Measurements from ENCODE around the gene MED14. TPM values are rescaled to one million over a fixed set of nuclear protein-coding genes. Genes with fewer than 3 reads are reported as not detected.

MED14 gene
- total and polyA plus RNA-seq, 2 donors (not counting 1 experiment from before 2014, with no cell fraction given), result 26.4 to 63.5 TPM

DNA sequence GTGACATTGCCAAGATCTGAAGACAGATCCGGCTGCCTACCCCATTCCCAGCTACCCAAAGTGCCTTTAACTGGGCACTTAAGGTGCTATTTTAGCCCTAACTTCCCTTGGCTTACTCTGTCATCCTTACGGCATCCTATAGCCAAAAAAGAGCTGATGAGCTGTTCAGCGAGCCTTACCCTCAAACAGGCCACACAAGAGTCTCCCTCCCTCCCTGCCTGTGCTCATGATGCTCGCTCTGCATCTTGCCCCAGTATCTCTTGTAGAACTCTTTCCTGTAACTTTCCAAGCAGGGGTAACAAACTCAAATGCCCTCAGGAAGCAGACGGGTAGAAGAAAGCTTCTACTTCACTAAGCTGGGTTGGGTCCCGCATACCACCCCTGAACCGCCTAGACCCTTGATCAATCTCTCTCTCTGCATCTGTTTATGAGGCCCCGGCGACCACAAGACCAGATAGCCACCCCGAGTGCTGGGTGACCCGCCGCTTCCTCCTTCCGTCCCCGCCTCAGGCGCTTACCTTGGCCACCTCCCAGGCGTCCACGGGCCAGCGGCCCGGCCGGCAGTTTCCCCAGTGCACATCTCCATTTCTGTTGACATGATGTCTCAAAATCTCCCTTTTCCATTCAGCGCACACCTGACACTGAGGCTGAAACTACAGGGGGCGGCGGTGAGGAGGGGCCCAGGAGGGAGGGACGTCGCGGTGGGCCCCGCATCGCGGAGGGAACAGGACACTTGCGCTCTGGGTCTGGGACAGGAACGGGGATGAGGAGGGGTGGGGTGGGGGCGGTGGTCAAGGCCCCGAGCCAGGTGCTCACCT, 88.6 kb downstream of the MED14 start:
- H3K4me3 ChIP-seq (ENCODE audit: control extremely low read depth in 1 of 5, extremely low read depth in 1 of 5, insufficient read depth in 1 of 5, low read depth in 2 of 5, low read length in 4 of 5), result peak overlapping the region; percentile 56 to 87 (median 76)
- peaks cover 39% of the 10 kb centered on the region for H4K20me1 ChIP-seq (ENCODE audit: control insufficient read depth, insufficient read depth, low read length, poor library complexity, severe bottlenecking)
- Mint-ChIP-seq H3K27ac (peak overlapping the region; percentile 92), H3K27me3 (no peaks in the 10 kb centered on the region), H3K4me1 (peaks cover 41% of the 10 kb centered on the region), H3K9me3 (ENCODE audit: insufficient read depth) (no peaks in the 10 kb centered on the region), H3K4me3 (peak overlapping the region; percentile 94)
- H3K4me2 ChIP-seq (replicated peaks; ENCODE audit: low read depth, low read length, poor library complexity, severe bottlenecking), result peak overlapping the region; percentile 73
- peak overlapping the region; percentile 90 for H3K9ac ChIP-seq (ENCODE audit: low read length)
- H3K79me2 ChIP-seq (ENCODE audit: control insufficient read depth, insufficient read depth, low read length), result peaks cover 53% of the 10 kb centered on the region
- no peaks in the 10 kb centered on the region for H3K9me3 ChIP-seq (ENCODE audit: control extremely low read depth in 1 of 3, control insufficient read depth in 2 of 3, insufficient read depth in 1 of 3, low read length in 2 of 3)
- TF ChIP-seq, protein P1, sequence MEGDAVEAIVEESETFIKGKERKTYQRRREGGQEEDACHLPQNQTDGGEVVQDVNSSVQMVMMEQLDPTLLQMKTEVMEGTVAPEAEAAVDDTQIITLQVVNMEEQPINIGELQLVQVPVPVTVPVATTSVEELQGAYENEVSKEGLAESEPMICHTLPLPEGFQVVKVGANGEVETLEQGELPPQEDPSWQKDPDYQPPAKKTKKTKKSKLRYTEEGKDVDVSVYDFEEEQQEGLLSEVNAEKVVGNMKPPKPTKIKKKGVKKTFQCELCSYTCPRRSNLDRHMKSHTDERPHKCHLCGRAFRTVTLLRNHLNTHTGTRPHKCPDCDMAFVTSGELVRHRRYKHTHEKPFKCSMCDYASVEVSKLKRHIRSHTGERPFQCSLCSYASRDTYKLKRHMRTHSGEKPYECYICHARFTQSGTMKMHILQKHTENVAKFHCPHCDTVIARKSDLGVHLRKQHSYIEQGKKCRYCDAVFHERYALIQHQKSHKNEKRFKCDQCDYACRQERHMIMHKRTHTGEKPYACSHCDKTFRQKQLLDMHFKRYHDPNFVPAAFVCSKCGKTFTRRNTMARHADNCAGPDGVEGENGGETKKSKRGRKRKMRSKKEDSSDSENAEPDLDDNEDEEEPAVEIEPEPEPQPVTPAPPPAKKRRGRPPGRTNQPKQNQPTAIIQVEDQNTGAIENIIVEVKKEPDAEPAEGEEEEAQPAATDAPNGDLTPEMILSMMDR (IDR thresholded peaks at IDR 0.05), result no peak
- no peak for TF ChIP-seq EZH2 (IDR thresholded peaks at IDR 0.05; ENCODE audit: borderline replicate concordance, insufficient read depth, low read depth, low read length, poor library complexity, severe bottlenecking)
- POLR2A ChIA-PET, result no interaction called here
- 0% methylated on average over 15 of the region's 33 CpGs for WGBS (ENCODE audit: insufficient coverage)
- intact Hi-C loops (cut with micrococcal nuclease), result loop anchor here (1.0 to 10.0 kb wide), 4 partner anchors 66 to 1278 kb away; partner anchors contain the start of genes ATP6AP2, CASK, DDX3X and MED14
- H3K27me3 ChIP-seq (replicated peaks in 1 of 4; ENCODE audit: control extremely low read depth in 1 of 4, control insufficient read depth in 3 of 4, insufficient read depth in 4 of 4, low read length in 3 of 4), result no peaks in the 10 kb centered on the region
- ATAC-seq (ENCODE audit: low read depth), result peak; percentile 25
- peaks cover 43 to 45% of the 10 kb centered on the region in 2 donors for H3K4me1 ChIP-seq (ENCODE audit: control insufficient read depth in 2 of 2, insufficient read depth in 2 of 2, low read length in 2 of 2)
- CTCF ChIA-PET, result interaction anchor here (1.0 to 2.8 kb wide), 3 partner anchors 103 to 473 kb away, joined by 4 to 8 read pairs (median 4); no protein-coding TSS in a partner anchor
- no peak for DNase-seq
- H2AFZ ChIP-seq (ENCODE audit: insufficient read depth, low read depth, low read length, poor library complexity, severe bottlenecking), result peak overlapping the region; percentile 86
- H3K36me3 ChIP-seq (replicated peaks in 1 of 2; ENCODE audit: control extremely low read depth in 1 of 2, control insufficient read depth in 1 of 2, extremely low read depth in 1 of 2, insufficient read depth in 2 of 2, low read length in 1 of 2), result peaks cover 0 to 9% of the 10 kb centered on the region in 2 experiments
- H3K27ac ChIP-seq (ENCODE audit: low read length in 2 of 2), result peak overlapping the region; percentile 68 to 94

Data from B cell (primary cell).